Measurements from ENCODE around the gene HHIPL2. TPM values are rescaled to one million over a fixed set of nuclear protein-coding genes. Genes with fewer than 3 reads are reported as not detected.

Gene HHIPL2
- polyA plus RNA-seq, 1 experiment = 0.30 TPM

GRCh38 chr1:222530852-222531251 lies 17.1 kb downstream of the HHIPL2 start:
- no peak overlapping the region for H3K27ac ChIP-seq (ENCODE audit: low read depth, low read length)
- CTCF ChIA-PET = no interaction called here

GRCh38 chr1:222529916-222530315 lies 18.0 kb downstream of the HHIPL2 start:
- no peak for DNase-seq (ENCODE audit: low read depth, low spot score)
- POLR2A ChIA-PET = no interaction called here
- TF ChIP-seq, protein P1, sequence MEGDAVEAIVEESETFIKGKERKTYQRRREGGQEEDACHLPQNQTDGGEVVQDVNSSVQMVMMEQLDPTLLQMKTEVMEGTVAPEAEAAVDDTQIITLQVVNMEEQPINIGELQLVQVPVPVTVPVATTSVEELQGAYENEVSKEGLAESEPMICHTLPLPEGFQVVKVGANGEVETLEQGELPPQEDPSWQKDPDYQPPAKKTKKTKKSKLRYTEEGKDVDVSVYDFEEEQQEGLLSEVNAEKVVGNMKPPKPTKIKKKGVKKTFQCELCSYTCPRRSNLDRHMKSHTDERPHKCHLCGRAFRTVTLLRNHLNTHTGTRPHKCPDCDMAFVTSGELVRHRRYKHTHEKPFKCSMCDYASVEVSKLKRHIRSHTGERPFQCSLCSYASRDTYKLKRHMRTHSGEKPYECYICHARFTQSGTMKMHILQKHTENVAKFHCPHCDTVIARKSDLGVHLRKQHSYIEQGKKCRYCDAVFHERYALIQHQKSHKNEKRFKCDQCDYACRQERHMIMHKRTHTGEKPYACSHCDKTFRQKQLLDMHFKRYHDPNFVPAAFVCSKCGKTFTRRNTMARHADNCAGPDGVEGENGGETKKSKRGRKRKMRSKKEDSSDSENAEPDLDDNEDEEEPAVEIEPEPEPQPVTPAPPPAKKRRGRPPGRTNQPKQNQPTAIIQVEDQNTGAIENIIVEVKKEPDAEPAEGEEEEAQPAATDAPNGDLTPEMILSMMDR (IDR thresholded peaks at IDR 0.05; ENCODE audit: low read depth, low read length) = no peak
- H3K27me3 ChIP-seq (ENCODE audit: control insufficient read depth, insufficient read depth, low read length) = peaks cover 9% of the 10 kb centered on the region
- no peak overlapping the region for H3K4me3 ChIP-seq (ENCODE audit: low read depth, low read length)
- CTCF ChIA-PET = no interaction called here
- H3K9me3 ChIP-seq (ENCODE audit: control insufficient read depth, insufficient read depth, low read length) = no peaks in the 10 kb centered on the region
- H3K27ac ChIP-seq (ENCODE audit: low read depth, low read length) = no peak overlapping the region

More at GRCh38 chr1:222530852-222531251, 17.1 kb downstream of the HHIPL2 start:
- POLR2A ChIA-PET = no interaction called here
- TF ChIP-seq, protein P1 (IDR thresholded peaks at IDR 0.05; ENCODE audit: low read depth, low read length) = no peak
- Histone ChIP-seq H3K4me3 (ENCODE audit: low read depth, low read length) (no peak overlapping the region), H3K27me3 (ENCODE audit: control insufficient read depth, insufficient read depth, low read length) (peaks cover 7% of the 10 kb centered on the region), H3K9me3 (ENCODE audit: control insufficient read depth, insufficient read depth, low read length) (no peaks in the 10 kb centered on the region)
- DNase-seq (ENCODE audit: low read depth, low spot score) = no peak

- TF ChIP-seq, protein P1 (IDR thresholded peaks at IDR 0.05; ENCODE audit: low read depth, low read length) = no peak
- H3K27ac ChIP-seq (ENCODE audit: low read depth, low read length) = no peak overlapping the region
- H3K27me3 ChIP-seq (ENCODE audit: control insufficient read depth, insufficient read depth, low read length) = peaks cover 9% of the 10 kb centered on the region
- POLR2A ChIA-PET = no interaction called here
- no peaks in the 10 kb centered on the region for H3K9me3 ChIP-seq (ENCODE audit: control insufficient read depth, insufficient read depth, low read length)
- CTCF ChIA-PET = no interaction called here
- no peak for DNase-seq (ENCODE audit: low read depth, low spot score)
- H3K4me3 ChIP-seq (ENCODE audit: low read depth, low read length) = no peak overlapping the region
These were observed 18.7 kb downstream of the HHIPL2 start for GRCh38 chr1:222529181-222529580.

DNA sequence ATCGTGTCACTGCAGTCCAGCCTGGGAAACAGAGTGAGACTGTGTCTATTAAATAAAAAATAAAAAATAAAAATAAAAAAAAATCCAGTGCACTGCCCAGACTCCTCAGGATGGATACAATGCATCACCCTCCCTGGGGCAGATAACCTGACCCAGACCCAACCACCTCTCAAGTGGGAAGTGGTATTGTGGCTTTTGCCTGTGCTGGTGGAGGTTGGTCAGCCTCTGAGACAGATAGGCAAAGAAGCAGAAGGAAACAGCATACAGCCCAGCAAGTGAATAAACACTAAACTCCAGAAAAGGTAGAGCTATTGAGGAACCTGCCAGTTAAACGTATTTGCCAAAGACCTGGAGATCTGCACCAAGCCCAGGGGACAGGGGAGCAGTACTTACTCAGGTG lies 22.0 kb downstream of the HHIPL2 start:
- Histone ChIP-seq H3K27me3 (ENCODE audit: control insufficient read depth, insufficient read depth, low read length) (peaks cover 12% of the 10 kb centered on the region), H3K27ac (ENCODE audit: low read depth, low read length) (no peak overlapping the region), H3K9me3 (ENCODE audit: control insufficient read depth, insufficient read depth, low read length) (no peaks in the 10 kb centered on the region), H3K4me3 (ENCODE audit: low read depth, low read length) (no peak overlapping the region)
- DNase-seq (ENCODE audit: low read depth, low spot score) = no peak
- TF ChIP-seq, protein P1 (IDR thresholded peaks at IDR 0.05; ENCODE audit: low read depth, low read length) = no peak
- POLR2A ChIA-PET = no interaction called here
- CTCF ChIA-PET = no interaction called here

GRCh38 chr1:222523852-222524251 lies 24.1 kb downstream of the HHIPL2 start:
- ChIA-PET CTCF (no interaction called here), POLR2A (no interaction called here)
- Histone ChIP-seq H3K27me3 (ENCODE audit: control insufficient read depth, insufficient read depth, low read length) (peaks cover 5% of the 10 kb centered on the region), H3K27ac (ENCODE audit: low read depth, low read length) (no peak overlapping the region), H3K4me3 (ENCODE audit: low read depth, low read length) (no peak overlapping the region), H3K9me3 (ENCODE audit: control insufficient read depth, insufficient read depth, low read length) (no peaks in the 10 kb centered on the region)
- TF ChIP-seq, protein P1 (IDR thresholded peaks at IDR 0.05; ENCODE audit: low read depth, low read length) = no peak
- DNase-seq (ENCODE audit: low read depth, low spot score) = no peak
